ENCODE results near the gene SPOCK1.

The SPOCK1 gene

DNA sequence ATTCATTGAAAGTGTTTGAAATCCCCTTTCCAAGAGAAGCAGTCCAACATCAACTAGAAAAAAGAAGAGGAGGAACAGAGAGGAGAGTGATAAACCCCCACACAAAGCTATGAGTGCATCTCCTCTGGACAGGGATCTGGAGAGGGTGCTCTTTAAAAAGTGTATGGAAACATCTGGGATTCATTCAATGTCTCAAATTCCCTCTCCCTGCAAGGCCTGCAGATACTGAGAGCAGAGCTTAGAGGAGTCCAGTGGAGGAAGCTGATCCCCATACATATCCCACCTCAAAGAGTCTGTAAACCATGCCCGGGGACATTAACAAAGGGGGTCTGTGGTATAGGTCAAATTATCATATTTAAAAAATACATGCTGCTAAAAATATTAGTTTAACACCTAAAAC is 2.2 kb downstream of the SPOCK1 start:
- no peak for DNase-seq

DNA sequence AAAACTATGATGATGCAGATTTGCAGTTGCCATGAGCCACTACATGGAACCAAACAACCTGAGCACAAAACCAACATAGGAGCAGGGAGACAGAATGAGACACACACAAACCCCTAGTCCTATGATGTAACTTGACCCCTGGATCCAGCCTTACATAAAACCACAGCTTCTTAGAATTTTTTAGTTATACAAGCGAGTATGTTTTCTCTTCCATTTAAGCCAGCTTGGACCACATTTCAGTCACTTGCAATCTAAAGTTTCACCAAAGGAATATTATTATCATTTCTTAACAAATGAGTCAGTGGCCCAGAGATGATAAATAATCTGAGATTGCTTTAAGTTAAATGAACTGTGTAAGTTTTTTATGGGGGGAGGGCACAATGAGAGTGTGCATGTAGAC is 6.8 kb downstream of the SPOCK1 start:
- no peak for DNase-seq

DNA sequence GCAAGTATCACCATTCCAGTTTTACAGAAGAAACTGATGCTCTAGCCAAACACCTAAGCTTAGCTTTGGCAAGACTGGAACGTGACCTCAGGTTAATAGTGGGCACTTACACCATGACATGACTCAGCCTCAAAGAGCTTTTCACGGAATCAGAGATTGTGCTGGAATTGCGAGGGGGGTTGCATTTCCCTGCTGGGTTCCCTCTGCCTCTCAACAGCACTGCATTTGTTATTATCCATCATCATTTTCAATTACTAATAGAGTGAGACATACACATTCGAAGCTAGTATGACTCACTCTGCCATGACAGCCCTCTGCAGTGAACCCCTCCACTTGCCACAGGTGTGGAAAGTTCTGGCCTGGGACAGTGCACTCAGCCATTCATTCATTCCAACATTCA is 8.0 kb downstream of the SPOCK1 start:
- no peak for DNase-seq

DNA sequence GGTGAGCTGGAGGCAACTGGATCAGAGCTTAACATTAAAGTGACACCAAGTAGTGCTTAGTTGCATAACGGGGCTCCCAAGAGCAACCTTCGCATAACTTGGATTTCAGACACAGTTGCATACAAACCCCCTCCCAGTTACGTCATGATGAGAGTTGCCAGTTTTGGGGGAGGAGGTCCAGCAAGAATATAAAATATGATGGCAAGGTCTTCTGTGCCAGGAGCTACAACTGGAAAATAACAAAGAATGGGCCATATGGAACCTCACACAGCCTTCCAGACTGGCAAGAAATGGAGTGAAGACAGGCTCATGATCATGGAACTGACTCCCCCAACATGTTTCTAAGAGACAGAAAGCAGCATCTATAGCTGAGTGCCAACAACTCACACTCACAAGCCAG is 8.5 kb downstream of the SPOCK1 start:
- no peak for DNase-seq

DNA sequence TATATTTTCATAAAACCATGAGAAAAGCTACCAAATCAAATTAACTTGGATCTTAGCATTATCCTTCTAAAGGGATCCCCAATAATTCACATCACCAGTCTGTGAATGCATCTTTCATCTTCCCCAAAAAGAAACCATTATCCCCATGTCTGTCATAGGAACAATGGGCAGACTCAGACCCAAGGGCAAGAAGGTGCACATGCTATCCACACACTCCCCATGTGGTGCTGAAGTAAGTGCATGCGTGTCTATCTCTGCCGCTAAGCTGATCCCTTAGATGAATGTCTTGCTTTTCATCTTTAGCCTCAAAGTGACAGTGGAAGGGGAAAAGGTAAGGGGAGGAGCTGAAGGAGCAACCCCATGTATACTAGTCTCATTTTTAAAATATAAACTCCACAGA is 10.2 kb downstream of the SPOCK1 start:
- DNase-seq, result no peak

DNA sequence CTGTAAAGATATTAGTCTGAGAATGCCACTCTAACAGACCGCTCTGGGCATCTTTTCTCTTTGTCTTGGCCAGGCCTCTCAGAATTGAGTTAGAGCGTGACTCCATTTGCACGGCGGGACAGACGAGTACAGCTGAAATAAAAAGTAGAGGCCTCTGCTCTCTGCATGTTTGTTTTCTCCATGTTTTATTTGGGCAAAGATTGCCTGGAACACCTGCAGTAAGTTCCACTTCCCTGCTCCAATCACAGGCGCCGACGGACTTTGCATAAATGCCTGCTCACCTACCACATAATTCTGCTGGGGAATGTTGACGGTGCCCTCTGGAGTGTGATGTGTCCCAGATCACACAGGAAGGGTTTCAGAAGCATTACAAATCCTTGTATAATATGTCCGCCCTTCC is 10.6 kb downstream of the SPOCK1 start:
- no peak for DNase-seq

DNA sequence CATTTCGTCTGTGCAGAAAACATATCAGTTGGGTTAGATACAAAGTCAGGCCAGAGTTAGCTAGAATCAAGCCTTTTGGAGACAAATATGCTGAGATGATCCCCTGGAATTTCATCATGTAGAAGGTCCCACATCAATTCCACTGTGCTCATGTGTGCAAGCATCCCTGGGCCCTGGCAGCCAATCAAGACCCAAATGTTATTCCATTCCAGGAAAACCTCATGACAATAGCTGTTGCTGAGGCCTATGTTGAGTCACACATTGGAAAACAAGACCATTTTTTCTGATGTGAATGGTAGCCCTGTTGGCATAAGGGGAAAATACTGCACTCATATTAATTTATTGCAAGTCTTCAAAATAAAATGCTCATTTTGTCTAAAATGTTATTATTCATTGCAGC is 11.5 kb downstream of the SPOCK1 start:
- no peak for DNase-seq

DNA sequence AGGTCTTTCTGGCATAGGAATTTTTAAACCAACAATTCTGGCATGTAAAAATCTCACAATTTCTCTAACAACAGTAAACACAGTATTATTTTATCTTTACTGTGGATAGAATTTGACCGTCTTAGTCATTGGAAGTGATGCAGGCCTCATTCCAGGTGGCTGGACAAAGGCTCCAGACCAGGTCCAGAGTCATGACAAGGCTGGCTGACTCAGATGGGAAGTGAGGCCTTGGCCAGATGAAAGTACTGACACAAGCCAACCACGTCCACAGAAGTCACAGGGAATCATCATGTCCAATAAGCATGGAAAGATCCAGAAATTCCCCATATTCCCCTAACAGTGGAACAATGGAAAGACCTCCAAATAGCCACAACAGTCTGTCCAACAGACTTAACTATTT is 12.4 kb downstream of the SPOCK1 start:
- no peak for DNase-seq

DNA sequence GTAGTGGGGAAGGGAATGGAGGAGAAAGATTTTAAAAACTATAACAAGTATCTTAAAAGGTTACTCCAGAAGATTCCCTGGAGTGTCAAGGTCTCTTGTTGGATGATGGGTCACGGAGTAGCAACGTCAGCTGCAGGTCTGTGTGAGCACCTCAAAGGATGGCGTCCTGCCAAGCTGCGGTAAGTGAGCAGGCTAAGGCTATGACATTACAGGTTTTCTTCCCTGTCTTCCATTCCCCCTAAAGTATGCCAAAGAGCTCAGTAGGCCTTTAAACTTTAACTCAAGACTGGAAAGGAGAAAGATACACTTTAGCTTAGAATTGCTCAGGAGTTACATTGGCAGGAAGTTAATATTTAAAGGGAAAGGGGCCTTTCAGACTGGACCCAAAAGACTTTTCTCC is 17.5 kb downstream of the SPOCK1 start:
- DNase-seq, result no peak

DNA sequence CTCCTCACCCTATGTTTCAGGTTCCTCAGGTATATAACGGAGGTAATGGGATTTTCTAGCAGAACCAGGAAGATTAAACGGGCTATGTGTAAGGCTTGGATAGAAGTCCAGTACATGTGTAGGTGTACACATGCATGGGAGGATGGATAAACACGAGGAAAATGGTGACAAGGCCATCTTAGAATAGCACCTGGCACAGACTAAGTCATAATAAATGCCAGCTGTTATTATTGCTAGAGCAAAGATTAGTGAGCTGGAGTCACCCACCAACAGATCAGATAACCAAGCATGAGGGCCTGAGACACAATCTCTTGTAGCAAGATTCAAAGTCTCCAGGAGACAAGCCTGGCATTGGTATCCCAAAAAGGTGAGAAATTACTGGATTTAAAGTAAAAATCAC is 21.1 kb downstream of the SPOCK1 start:
- DNase-seq, result no peak

DNA sequence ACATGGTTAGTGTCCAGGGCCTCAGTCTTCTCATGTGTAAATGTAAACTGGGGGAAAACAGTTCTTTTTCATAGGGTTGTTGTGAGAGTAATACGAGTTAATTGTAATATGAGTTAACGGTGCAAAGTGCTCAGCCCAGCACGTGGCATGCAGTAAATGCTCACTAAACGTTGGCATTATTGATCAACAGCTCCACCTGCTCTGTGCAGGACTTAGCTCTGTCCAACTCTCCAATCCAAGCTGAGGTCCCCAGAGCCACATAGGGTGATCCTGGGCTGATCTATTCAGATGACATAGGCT is 28.3 kb downstream of the SPOCK1 start:
- no peak for DNase-seq

DNA sequence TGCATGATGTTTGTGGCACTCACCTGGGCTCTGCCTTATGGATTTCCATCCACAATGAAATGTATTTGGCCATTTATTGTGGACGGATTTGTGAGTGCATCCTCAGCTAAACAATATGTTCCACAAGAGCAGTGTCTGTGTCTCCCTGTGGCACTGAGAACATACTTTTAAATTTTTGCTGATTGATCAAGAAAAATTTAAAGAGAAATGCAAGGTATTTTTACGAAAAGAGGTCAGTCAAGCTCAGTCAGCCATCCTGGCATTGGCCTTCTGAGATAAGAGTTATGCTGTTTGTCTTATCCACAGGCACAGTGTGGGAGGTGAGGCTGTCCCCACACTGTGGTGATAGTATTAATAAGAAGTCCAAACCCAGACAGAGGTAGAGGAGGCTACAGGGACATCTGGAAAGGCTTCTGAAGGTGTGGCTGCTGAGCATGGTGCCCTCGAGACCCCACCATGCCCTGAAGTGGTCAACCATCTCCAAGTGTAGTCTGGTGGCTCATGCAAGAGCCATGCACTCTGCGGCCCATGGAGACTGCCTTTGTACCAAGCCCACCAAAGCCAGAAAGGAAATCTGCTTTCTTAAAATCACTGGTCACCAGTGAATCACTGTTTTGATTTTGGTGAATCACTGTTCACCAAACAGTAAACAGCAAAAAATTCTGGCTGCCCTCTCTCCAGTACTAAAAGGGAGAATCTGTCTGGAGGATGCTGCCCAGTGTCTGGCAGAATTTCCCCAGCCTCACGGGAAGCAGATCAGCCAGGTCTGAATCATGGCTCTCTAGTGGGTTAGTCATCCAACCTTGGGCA is 28.8 kb downstream of the SPOCK1 start:
- no peak for DNase-seq

DNA sequence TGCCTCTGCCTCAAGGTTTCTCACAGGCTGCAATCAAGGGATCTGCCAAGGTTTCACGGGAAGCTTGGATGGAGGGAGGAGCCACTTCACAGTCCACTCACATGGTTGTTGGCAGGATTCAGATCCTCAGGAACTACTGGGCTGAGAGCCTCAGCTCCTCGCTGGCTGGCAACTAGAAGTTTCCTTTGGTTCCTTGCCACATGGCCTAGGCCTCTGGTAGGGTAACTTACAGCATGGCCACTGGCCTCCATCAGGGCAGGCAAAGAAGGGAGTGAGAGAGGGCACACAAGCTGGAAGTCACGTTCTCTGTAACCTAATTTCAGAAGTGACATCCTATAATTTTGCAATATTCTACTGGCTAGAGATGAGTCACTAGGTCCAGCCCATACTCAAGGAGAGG is 32.2 kb downstream of the SPOCK1 start:
- DNase-seq, result no peak

DNA sequence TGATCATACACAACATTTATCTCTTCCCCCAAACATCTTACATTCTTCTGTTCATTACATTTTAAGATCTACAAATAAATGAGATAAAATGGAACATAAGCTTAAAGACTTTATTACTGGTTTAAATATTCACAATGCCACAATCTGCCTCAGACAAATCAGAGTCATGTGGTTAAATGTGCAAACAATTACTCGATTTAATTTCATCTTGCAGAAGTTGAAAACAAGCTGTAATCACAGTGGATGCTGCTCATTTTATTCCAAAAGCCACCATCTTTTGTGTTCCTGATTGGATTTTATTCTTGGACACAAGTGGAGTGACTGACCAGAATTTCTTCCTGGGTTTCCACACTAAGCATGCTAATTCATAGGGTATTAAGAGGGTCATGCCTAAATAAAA is 33.2 kb downstream of the SPOCK1 start:
- DNase-seq, result no peak

DNA sequence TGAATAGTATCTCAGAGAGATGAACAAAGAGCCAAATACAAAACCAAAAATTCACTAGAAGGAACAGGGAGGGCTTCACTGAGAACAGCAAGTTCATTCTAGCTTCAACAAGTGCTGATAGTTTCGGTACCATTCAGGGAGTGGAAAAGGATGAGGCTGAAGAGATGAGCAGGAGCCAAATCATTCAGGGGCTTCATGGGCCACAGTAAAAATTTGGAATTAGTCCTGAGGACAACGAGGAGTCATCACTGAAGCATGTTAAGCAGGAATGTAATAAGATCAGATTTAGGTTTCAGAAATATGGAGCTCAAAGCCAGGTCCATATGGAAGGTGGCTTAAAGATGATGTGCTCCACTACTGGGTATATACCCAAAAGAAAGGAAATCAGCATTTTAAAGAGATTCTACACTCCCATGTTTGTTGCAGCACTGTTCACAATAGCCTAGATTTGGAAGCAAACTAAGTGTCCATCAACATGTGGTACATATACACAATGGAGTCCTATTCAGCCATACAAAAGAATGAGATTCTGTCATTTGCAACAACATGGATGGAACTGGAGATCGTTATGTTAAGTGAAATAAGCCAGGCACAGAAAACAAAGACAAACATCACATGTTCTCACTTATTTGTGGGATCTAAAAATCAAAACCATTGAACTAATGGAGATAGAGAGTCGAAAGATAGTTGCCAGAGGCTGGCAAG is 36.2 kb downstream of the SPOCK1 start:
- no peak for DNase-seq

DNA sequence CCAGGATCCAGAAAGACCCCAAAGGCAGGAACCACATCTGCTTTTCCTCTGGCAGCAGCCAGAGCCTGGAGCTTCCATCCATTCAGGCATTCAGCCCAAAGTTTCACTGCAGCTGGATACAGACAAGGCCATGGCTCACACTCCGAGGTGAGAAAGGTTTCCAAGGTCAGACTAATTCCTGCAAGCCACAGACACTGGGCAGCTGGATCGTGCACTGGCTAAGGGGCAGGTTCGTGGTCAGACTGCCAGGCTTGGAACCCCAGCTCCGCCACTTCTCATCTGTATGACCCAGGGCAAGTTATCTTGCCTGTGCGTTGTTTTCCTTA is 36.9 kb downstream of the SPOCK1 start:
- no peak for DNase-seq

DNA sequence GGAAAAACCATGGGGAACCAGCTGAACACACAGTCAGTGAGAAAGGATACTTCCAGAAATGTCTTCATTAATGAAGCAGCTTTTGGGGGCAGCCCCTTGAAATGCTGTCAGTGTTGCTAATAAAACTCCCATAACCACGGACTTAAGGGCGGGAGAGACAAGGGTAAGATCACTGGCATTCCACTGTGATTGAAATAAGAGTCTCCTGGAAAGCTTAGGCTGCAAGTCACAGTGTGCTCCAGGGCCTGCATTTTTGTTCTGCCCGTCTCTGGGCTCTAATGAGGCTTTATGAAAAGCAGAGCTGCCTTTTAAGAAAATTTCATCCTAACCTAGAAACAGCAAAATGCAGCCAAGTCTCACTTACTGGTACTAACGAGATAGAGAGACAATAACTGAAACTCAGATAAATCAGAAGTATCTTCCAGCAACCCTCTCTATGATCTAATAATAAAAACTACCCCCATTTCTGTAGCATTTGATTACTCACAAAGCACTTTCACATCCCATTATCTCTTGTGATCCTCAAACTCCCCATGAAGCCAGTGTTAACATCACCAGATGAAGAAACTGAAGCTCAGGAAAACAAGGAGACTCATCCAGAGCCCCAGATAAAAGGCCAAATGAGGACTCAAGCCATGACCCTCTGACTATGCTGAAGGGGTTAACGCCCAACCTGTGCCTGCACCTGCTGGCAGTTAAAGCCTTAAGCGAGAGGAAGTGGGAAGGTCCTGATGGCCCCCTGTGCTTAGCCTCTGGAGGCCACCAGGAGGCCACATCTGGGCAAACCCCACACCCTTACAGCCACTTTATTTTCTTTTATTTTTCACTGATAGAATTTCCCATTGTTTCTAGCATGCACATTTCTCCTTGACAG is 37.5 kb downstream of the SPOCK1 start:
- DNase-seq, result no peak

DNA sequence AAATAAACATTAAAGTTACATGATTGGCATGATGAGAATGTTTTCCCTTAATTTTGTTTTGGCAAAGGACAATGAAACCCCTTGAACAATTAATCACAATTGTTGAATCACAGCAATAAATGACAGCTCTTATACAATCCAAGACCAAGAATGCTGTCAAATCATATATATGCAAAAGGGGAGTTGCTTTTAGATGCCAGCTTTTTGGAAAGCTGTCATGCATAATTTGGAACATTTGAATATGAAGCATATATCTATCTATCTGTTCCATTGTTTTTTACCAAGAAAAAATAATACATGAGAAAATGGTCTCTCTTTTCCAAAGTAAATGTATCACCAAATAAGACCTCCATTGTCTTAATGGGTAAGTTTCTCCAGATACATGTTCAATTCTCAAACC is 44.5 kb downstream of the SPOCK1 start:
- no peak for DNase-seq

DNA sequence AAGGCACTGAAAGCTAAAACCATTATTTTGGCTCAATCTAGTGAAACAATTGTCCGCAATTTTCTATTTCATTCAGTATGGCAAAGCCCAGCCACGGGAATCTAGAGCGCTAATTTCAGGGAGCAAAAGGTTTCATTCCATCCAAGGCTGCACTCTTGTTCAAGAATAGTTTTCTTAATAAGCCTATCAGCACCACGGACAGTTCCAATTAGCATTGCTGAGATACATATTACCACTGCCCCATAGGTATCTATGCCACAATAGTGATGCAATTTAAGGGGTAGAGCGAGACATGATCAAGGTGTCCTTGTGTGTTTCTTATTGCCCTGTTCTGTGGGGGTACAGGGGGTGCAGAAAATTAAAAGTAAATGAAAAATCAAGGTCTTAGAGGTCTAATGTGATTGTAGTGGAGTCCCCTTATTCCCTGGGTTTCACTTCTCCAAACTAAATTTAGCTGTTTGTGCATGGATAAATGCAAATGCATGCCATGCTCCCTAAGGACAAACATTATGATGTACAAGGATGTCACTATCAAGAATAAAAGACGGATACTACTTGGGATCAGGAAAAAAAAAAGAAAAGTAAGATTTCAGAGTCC is 45.5 kb downstream of the SPOCK1 start:
- DNase-seq, result peak; percentile 11

DNA sequence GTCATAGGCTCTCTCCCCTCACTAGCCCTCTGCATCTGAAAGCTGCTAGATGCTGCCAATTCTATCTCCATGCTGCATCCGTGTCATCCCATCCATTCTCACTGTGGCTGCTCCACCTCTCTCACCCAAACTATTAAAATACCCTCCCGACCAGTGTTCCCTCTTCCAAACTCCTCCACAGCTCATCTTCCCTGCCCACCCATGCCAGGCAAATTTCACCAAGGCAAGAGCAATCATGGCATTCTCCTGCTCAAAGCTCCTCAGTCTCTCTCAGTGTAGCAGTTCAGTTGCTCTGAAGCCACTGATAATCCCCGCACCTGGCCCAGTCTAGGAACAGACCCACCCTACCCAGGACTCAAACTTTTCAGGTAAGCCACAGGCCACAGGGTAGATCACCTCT is 48.4 kb downstream of the SPOCK1 start:
- DNase-seq, result no peak

DNA sequence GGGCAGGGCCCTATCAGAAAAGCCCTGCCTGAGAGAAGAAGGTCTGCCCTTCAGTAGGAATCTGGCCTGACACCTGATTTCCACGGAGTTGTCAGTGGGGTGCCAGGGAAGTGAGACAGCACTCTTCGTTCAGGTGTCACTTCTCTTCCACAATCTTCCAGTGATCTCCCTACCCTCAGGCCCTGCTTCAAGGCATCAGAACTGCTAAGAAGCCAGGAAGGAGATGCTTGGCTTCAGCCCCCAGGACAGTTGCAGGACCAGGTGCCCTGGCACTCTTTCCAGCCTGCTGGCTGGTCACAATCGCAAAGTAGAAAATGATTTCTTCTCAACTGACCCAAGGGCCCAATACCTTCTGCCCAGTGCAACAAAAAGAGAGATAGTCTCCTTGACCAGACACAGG is 50.3 kb downstream of the SPOCK1 start:
- DNase-seq, result no peak

DNA sequence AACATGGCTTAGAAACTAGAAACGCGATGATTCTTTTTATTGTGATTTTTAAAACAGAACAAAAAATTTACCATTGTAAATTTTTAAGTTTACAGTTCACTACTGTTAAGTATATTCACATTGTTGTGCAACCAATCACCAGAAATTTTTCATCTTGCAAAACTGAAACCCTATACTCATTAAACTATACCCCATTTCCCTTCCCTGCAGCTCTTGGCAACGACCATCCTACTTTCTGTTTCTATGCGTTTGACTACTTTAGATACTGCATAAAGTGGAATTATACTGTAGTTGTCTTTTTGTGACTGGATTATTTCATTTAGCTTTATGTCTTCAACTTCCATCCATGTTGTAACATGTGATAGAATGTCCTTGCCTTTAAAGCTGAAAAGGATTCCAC is 52.5 kb downstream of the SPOCK1 start:
- no peak for DNase-seq

DNA sequence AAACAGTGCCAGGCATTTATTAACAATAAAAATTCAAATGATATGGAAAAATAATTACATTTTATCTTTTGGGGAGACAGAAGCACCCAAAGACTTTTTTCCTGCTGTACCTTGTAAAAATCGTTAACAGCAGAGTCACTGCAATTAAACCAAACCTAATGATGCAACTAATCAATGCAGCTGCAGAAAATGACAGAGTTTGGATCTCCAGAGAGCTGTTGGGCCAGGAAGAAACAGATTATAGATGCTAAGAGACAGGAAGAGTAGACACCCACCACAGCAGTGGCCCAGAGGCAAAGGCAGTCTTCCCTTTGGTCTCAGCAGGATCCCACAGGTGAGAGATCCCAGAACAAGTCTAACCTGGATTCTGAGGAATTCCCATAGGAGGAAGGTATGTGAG is 53.0 kb downstream of the SPOCK1 start:
- no peak for DNase-seq
